HEK293T (cell line): ENCODE measurements around the gene LGALS1.

Experiments
- CTBP1 ChIP-seq: fragments of 450-650 bp; IDR thresholded peaks from 2 replicates; pipeline ENCODE4 v1.6.1; 2016; ENCODE audit warnings: borderline replicate concordance
- TARDBP ChIP-seq: fragments of 450-650 bp; IDR thresholded peaks from 2 replicates; pipeline ENCODE4 v1.6.1; 2016

- TF ChIP-seq CTBP1 (no peak), TARDBP (no peak)
Observed at GRCh38 chr22:37663521-37664140, 11.8 kb upstream of the LGALS1 start.
